ENCODE results near the gene CEACAM7.

CEACAM7 gene

GRCh38 chr19:41720103-41720502, 32.0 kb upstream of the CEACAM7 start:
- Histone ChIP-seq H3K9ac (no peak overlapping the region), H2AFZ (no peak overlapping the region), H3K27ac (no peak overlapping the region), H3K4me1 (no peaks in the 10 kb centered on the region), H3K4me3 (ENCODE audit: low read depth, low read length) (no peak overlapping the region), H3K36me3 (ENCODE audit: control insufficient read depth, insufficient read depth, low read length) (no peaks in the 10 kb centered on the region), H3K4me2 (ENCODE audit: low read length) (no peak overlapping the region), H3K27me3 (ENCODE audit: control insufficient read depth, insufficient read depth, low read length) (no peaks in the 10 kb centered on the region), H3K9me3 (ENCODE audit: control insufficient read depth, low read length) (no peaks in the 10 kb centered on the region), H3K79me2 (no peaks in the 10 kb centered on the region)
- no peak for TF ChIP-seq CTCF (IDR thresholded peaks at IDR 0.05)

- Histone ChIP-seq H3K4me3 (ENCODE audit: low read depth, low read length) (no peak overlapping the region), H3K27me3 (ENCODE audit: control insufficient read depth, insufficient read depth, low read length) (no peaks in the 10 kb centered on the region)
Observed at GRCh38 chr19:41718761-41719160, 30.7 kb upstream of the CEACAM7 start.

GRCh38 chr19:41714598-41714997, 26.5 kb upstream of the CEACAM7 start:
- H3K9ac ChIP-seq = no peak overlapping the region
- no peaks in the 10 kb centered on the region for H3K79me2 ChIP-seq
- no peaks in the 10 kb centered on the region for H3K9me3 ChIP-seq (ENCODE audit: control insufficient read depth, low read length)
- no peak for TF ChIP-seq CTCF (IDR thresholded peaks at IDR 0.05)
- H3K36me3 ChIP-seq (ENCODE audit: control insufficient read depth, insufficient read depth, low read length) = no peaks in the 10 kb centered on the region
- H3K27ac ChIP-seq = no peak overlapping the region
- no peak overlapping the region for H3K4me3 ChIP-seq (ENCODE audit: low read depth, low read length)
- H3K27me3 ChIP-seq (ENCODE audit: control insufficient read depth, insufficient read depth, low read length) = no peaks in the 10 kb centered on the region
- H3K4me1 ChIP-seq = no peaks in the 10 kb centered on the region
- no peak overlapping the region for H2AFZ ChIP-seq
- no peak overlapping the region for H3K4me2 ChIP-seq (ENCODE audit: low read length)

More at GRCh38 chr19:41718761-41719160, 30.7 kb upstream of the CEACAM7 start:
- TF ChIP-seq CTCF (IDR thresholded peaks at IDR 0.05) = no peak
- Histone ChIP-seq H3K9me3 (ENCODE audit: control insufficient read depth, low read length) (no peaks in the 10 kb centered on the region), H3K79me2 (no peaks in the 10 kb centered on the region), H3K9ac (no peak overlapping the region), H3K36me3 (ENCODE audit: control insufficient read depth, insufficient read depth, low read length) (no peaks in the 10 kb centered on the region), H3K27ac (no peak overlapping the region), H3K4me1 (no peaks in the 10 kb centered on the region), H2AFZ (no peak overlapping the region), H3K4me2 (ENCODE audit: low read length) (no peak overlapping the region)

GRCh38 chr19:41711376-41712261, 23.5 kb upstream of the CEACAM7 start:
- no peaks in the 10 kb centered on the region for H3K9me3 ChIP-seq (ENCODE audit: control insufficient read depth, low read length)
- H3K27me3 ChIP-seq (ENCODE audit: control insufficient read depth, insufficient read depth, low read length) = no peaks in the 10 kb centered on the region
- no peaks in the 10 kb centered on the region for H3K36me3 ChIP-seq (ENCODE audit: control insufficient read depth, insufficient read depth, low read length)
- H3K4me2 ChIP-seq (ENCODE audit: low read length) = no peak overlapping the region
- no peak overlapping the region for H3K27ac ChIP-seq
- no peaks in the 10 kb centered on the region for H3K79me2 ChIP-seq
- no peaks in the 10 kb centered on the region for H3K4me1 ChIP-seq
- no peak overlapping the region for H3K4me3 ChIP-seq (ENCODE audit: low read depth, low read length)
- no peak overlapping the region for H3K9ac ChIP-seq
- no peak for TF ChIP-seq CTCF (IDR thresholded peaks at IDR 0.05)
- no peak overlapping the region for H2AFZ ChIP-seq

Data from parathyroid adenoma (tissue), 2 donors.